OCI-LY7 (cell line): ENCODE measurements around the gene CDKN2A. TPM values are rescaled to one million over a fixed set of nuclear protein-coding genes. Genes with fewer than 3 reads are reported as not detected.
"Not testable (repeated sequence)": the region's sequence is repeated elsewhere in the genome, so short reads cannot be mapped to it uniquely, and the experiment has no call there.

Experiments used
- BruUV-seq: library from RNA; stranded (reverse); fragments of 400-500 nt; replicated peaks from 2 replicates; lab custom pipeline; 2021; lab: Mats Ljungman, UMichigan
- CTCF ChIA-PET: fragments of 300-600 bp; sonication (Branson Sonifier 250); formaldehyde crosslinking; loops from one replicate; lab custom pipeline; 2022; ENCODE audit warnings: antibody characterized with exemption; ENCODE audit not compliant: unreplicated experiment; lab: Charles Lee
- POLR2A ChIA-PET: fragments of 300-600 bp; sonication (Branson Sonifier 250); formaldehyde crosslinking; loops from one replicate; lab custom pipeline; 2022; ENCODE audit warnings: antibody characterized with exemption; lab: Charles Lee
- DNase-seq: peaks from one replicate; pipeline ENCODE4 v3.0.0-alpha.2; 2015; ENCODE audit warnings: low spot score
- H2AFZ ChIP-seq: fragments of 200-600 bp; sonication (generic), shearing (Covaris generic); 2 replicates; pipeline ENCODE4 v1.6.1; 2014; ENCODE audit warnings: mild to moderate bottlenecking, antibody characterized with exemption, low read length, moderate library complexity
- H3K27ac ChIP-seq: fragments of 200-600 bp; sonication (generic); 2 replicates; pipeline ENCODE4 v1.5.1; 2014; ENCODE audit warnings: mixed run types, low read depth, mild to moderate bottlenecking, moderate library complexity, low read length, inconsistent platforms; ENCODE audit not compliant: poor library complexity, severe bottlenecking
- H3K36me3 ChIP-seq: fragments of 200-600 bp; sonication (generic); 2 replicates; pipeline ENCODE4 v1.6.1; 2014; ENCODE audit warnings: mild to moderate bottlenecking, antibody characterized with exemption, low read length, moderate library complexity, mixed read lengths; ENCODE audit not compliant: insufficient read depth
- H3K4me1 ChIP-seq: fragments of 200-600 bp; sonication (generic); 2 replicates; pipeline ENCODE4 v1.5.1; 2014; ENCODE audit warnings: mild to moderate bottlenecking, low read length; ENCODE audit not compliant: insufficient read depth, poor library complexity, severe bottlenecking
- H3K4me2 ChIP-seq: fragments of 200-600 bp; sonication (generic); 2 replicates; pipeline ENCODE4 v1.6.1; 2014; ENCODE audit warnings: mild to moderate bottlenecking, low read length
- H3K4me3 ChIP-seq: fragments of 200-600 bp; sonication (generic); 2 replicates; pipeline ENCODE4 v1.5.1; 2014; ENCODE audit warnings: mild to moderate bottlenecking, low read depth, low read length; ENCODE audit not compliant: poor library complexity, severe bottlenecking
- H3K79me2 ChIP-seq: fragments of 200-600 bp; sonication (generic); 2 replicates; pipeline ENCODE4 v1.6.1; 2016; ENCODE audit warnings: low read depth, mild to moderate bottlenecking, low read length, moderate library complexity, mixed read lengths; ENCODE audit not compliant: insufficient read depth
- H3K9me2 ChIP-seq: fragments of 200-600 bp; sonication (generic); 2 replicates; pipeline ENCODE4 v1.6.1; 2016; ENCODE audit warnings: mild to moderate bottlenecking, low read length, mixed read lengths; ENCODE audit not compliant: insufficient read depth
- H3K9me3 ChIP-seq: fragments of 200-600 bp; sonication (generic); 2 replicates; pipeline ENCODE4 v1.6.1; 2014; ENCODE audit warnings: mild to moderate bottlenecking, mixed run types, low read length, mixed read lengths
- H4K20me1 ChIP-seq: fragments of 200-600 bp; sonication (generic); 2 replicates; pipeline ENCODE4 v1.6.1; 2014; ENCODE audit warnings: mild to moderate bottlenecking, antibody characterized with exemption, low read length, moderate library complexity, mixed read lengths; ENCODE audit not compliant: insufficient read depth
- CTCF ChIP-seq: fragments of 200-600 bp; sonication (generic); conservative IDR thresholded peaks from 2 replicates; pipeline ENCODE4 v1.5.1; 2014; ENCODE audit warnings: mild to moderate bottlenecking, antibody characterized with exemption, low read length, moderate library complexity, mixed read lengths
- EZH2phosphoT487 ChIP-seq: fragments of 200-600 bp; sonication (generic); IDR thresholded peaks from 2 replicates; pipeline ENCODE4 v1.6.1; 2018; ENCODE audit warnings: low read depth, borderline replicate concordance, mild to moderate bottlenecking, mixed run types, antibody characterized with exemption, low read length, moderate library complexity, mixed read lengths
- intact Hi-C: fragments of 100-400 bp; cut with micrococcal nuclease; formaldehyde crosslinking; loops from one replicate; pipeline ENCODE4 v1.10.0; 2022; ENCODE audit not compliant: unreplicated experiment
- total RNA-seq, 2 experiments: library from RNA; depleted of rRNA in 1 of 2; stranded (reverse); fragments of >200 nt in 1 of 2; shearing (Covaris generic) in 1 of 2; gene quantifications; 2 replicates each; pipeline ENCODE4 v1.2.3, GENCODE V29; 2014 to 2022

Gene CDKN2A
- total RNA-seq, 2 experiments from 2014 or later: 145 to 216 TPM

GRCh38 chr9:21965401-21965951, 28.7 kb downstream of the CDKN2A start:
- DNase-seq: no peak
- intact Hi-C loops: no loop called here
- H3K4me2 ChIP-seq: no peak overlapping the region; the same call in 1 of the 2 replicates

GRCh38 chr9:21964925-21965385, 29.2 kb downstream of the CDKN2A start:
- H3K4me1 ChIP-seq: no peaks in the 10 kb centered on the region
- no peak overlapping the region for H2AFZ ChIP-seq
- no peaks in the 10 kb centered on the region for H3K9me2 ChIP-seq
- POLR2A ChIA-PET: interaction anchor here (0.6 kb wide), 1 partner anchor 10 kb away, joined by 3 read pairs; no protein-coding TSS in a partner anchor
- CTCF ChIA-PET: no interaction called here
- peaks cover 49% of the 10 kb centered on the region for H3K36me3 ChIP-seq
- H3K79me2 ChIP-seq: no peaks in the 10 kb centered on the region
- intact Hi-C loops: no loop called here
- no peak for DNase-seq
- no peak overlapping the region; the same call in 1 of the 2 replicates for H3K4me2 ChIP-seq
- no TSS peak for BruUV-seq
- no peak for TF ChIP-seq CTCF
- no peak for TF ChIP-seq EZH2phosphoT487
- no peak overlapping the region for H3K27ac ChIP-seq
- no peaks in the 10 kb centered on the region for H3K9me3 ChIP-seq
- no peaks in the 10 kb centered on the region for H4K20me1 ChIP-seq
- H3K4me3 ChIP-seq: no peak overlapping the region

More at GRCh38 chr9:21965401-21965951, 28.7 kb downstream of the CDKN2A start:
- Histone ChIP-seq H3K4me1 (no peaks in the 10 kb centered on the region), H3K27ac (no peak overlapping the region), H2AFZ (no peak overlapping the region), H3K9me3 (no peaks in the 10 kb centered on the region), H3K9me2 (no peaks in the 10 kb centered on the region), H4K20me1 (no peaks in the 10 kb centered on the region), H3K4me3 (no peak overlapping the region), H3K36me3 (peaks cover 54% of the 10 kb centered on the region), H3K79me2 (no peaks in the 10 kb centered on the region)
- no TSS peak for BruUV-seq
- POLR2A ChIA-PET: no interaction called here
- CTCF ChIA-PET: no interaction called here
- TF ChIP-seq EZH2phosphoT487 (no peak), CTCF (no peak)

- no peaks in the 10 kb centered on the region for H3K9me2 ChIP-seq
- CTCF ChIA-PET: no interaction called here
- intact Hi-C loops: no loop called here
Observed at GRCh38 chr9:21961569-21961968, 32.6 kb downstream of the CDKN2A start.

GRCh38 chr9:21959268-21959667, 34.9 kb downstream of the CDKN2A start:
- H4K20me1 ChIP-seq, H3K9me2 ChIP-seq, BruUV-seq, CTCF ChIA-PET, intact Hi-C loops, POLR2A ChIA-PET, H3K4me1 ChIP-seq, H2AFZ ChIP-seq, H3K27ac ChIP-seq, H3K79me2 ChIP-seq, DNase-seq, H3K36me3 ChIP-seq, H3K9me3 ChIP-seq, H3K4me3 ChIP-seq, H3K4me2 ChIP-seq: not testable (repeated sequence)

More at GRCh38 chr9:21961569-21961968, 32.6 kb downstream of the CDKN2A start:
- DNase-seq: no peak
- H3K79me2 ChIP-seq: no peaks in the 10 kb centered on the region
- no peaks in the 10 kb centered on the region for H3K4me1 ChIP-seq
- H2AFZ ChIP-seq: no peak overlapping the region
- no peak for TF ChIP-seq CTCF
- TF ChIP-seq EZH2phosphoT487: no peak
- no peaks in the 10 kb centered on the region for H4K20me1 ChIP-seq
- H3K4me3 ChIP-seq: no peak overlapping the region
- no peak overlapping the region for H3K4me2 ChIP-seq
- BruUV-seq: no TSS peak
- H3K36me3 ChIP-seq: peaks cover 16% of the 10 kb centered on the region
- H3K9me3 ChIP-seq: no peaks in the 10 kb centered on the region
- no peak overlapping the region for H3K27ac ChIP-seq
- POLR2A ChIA-PET: interaction anchor here (0.7 to 1.3 kb wide), 2 partner anchors 35 to 181 kb away, joined by 3 to 4 read pairs; no protein-coding TSS in a partner anchor
